ENCODE measurements around the gene SS18L1. TPM values are rescaled to one million over a fixed set of nuclear protein-coding genes. Genes with fewer than 3 reads are reported as not detected.
A peak's percentile ranks its signal among the peaks of the same experiment; 100 is the strongest.
"Not testable (repeated sequence)": the region's sequence is repeated elsewhere in the genome, so short reads cannot be mapped to it uniquely, and the experiment has no call there.

Gene SS18L1
- total RNA-seq, 1 experiment from 2014 or later = 34.1 TPM

GRCh38 chr20:62112368-62112767 lies 31.2 kb upstream of the SS18L1 start (continued):
- no peak for TF ChIP-seq STAT6 (CRISPR knock-in tag; conservative IDR thresholded peaks at IDR 0.05; ENCODE audit: low read depth)

DNA sequence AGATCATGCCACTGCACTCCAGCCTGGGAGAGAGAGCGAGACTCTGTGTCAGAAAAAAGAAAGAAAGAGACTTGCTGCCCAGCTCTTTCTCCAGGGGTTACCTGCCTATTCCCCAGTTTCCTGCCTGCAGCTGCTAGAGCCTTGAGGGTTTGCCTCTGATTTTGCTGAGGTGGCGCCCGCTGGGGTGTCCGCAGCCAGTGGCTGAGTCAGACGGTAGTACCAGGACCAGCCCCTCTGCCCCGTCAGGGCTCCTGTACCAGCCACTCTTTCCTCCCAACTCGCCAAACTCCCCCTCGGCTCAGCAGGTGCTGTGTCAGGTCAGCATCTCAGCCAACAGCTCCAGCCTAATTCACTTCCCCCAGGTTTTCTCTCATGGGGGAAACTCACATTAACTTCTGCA lies 28.7 kb upstream of the SS18L1 start:
- TF ChIP-seq USF1 (CRISPR knock-in tag; IDR thresholded peaks at IDR 0.05) (no peak), ZSCAN18 (CRISPR knock-in tag; IDR thresholded peaks at IDR 0.05) (no peak), HMGA2 (CRISPR knock-in tag; IDR thresholded peaks at IDR 0.05) (no peak), STAT6 (CRISPR knock-in tag; conservative IDR thresholded peaks at IDR 0.05; ENCODE audit: low read depth) (no peak), MAX (CRISPR knock-in tag; IDR thresholded peaks at IDR 0.05) (no peak), ZNF263 (CRISPR knock-in tag; IDR thresholded peaks at IDR 0.05; ENCODE audit: low read depth) (no peak), FOXK1 (CRISPR knock-in tag; IDR thresholded peaks at IDR 0.05) (no peak), NFATC4 (CRISPR knock-in tag; IDR thresholded peaks at IDR 0.05) (no peak), IRF2 (CRISPR knock-in tag; IDR thresholded peaks at IDR 0.05; ENCODE audit: borderline replicate concordance, low read depth) (no peak)
- DNase-seq (ENCODE audit: low spot score) (peak; percentile 33), ATAC-seq (peak; percentile 79)
- Mint-ChIP-seq H3K36me3 (peaks cover 8% of the 10 kb centered on the region), H3K9me3 (peaks cover 10% of the 10 kb centered on the region), H3K27ac (no peak overlapping the region), H3K4me3 (peak overlapping the region; percentile 34), H3K27me3 (ENCODE audit: low read depth) (peaks cover 6% of the 10 kb centered on the region; the same call in 1 of the 2 replicates), H3K4me1 (peaks cover 15% of the 10 kb centered on the region)
- ChIA-PET CTCF (interaction anchor here (0.6 to 1.4 kb wide), 3 partner anchors 22 to 104 kb away, joined by 3 to 4 read pairs (median 4); no protein-coding TSS in a partner anchor), POLR2A (interaction anchor here (0.6 to 1.2 kb wide), 2 partner anchors 14 to 47 kb away, joined by 4 read pairs; no protein-coding TSS in a partner anchor)

DNA sequence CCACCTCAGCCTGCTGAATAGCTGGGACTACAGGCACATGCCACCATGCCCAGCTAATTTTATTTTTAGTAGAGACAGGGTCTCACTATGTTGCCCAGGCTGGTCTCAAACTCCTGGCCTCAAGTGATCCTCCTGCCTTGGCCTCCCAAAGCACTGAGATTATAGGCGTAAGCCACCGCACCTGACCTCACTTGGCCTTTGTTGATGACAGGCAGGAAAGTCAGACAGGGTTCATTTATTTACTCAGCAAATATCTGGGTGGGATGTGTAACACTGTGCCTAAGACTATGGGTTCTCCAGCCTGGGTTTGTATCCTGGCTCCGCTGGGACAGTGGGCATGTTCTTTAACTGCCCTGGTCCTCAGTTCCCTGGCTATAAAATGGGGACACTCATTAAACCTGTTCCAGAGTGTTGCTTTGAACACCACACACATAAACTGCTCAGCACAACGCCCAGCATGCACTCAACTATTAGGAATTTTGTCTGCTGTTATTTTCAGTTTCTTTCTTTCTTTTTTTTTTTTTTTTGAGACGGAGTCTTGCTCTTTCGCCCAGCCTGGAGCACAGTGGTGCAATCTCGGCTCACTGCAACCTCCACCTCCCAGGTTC lies 27.7 kb upstream of the SS18L1 start:
- not testable (repeated sequence) for H3K36me3 Mint-ChIP-seq; ATAC-seq; H3K9me3 Mint-ChIP-seq; H3K27me3 Mint-ChIP-seq (ENCODE audit: low read depth); H3K27ac Mint-ChIP-seq; DNase-seq (ENCODE audit: low spot score); H3K4me3 Mint-ChIP-seq
- CTCF ChIA-PET = interaction anchor here (1.4 kb wide), 1 partner anchor 20 kb away, joined by 4 read pairs; no protein-coding TSS in a partner anchor
- peak; percentile 74; the same call in 1 of the 2 replicates for TF ChIP-seq ZNF121 (CRISPR knock-in tag; IDR thresholded peaks at IDR 0.05)
- H3K4me1 Mint-ChIP-seq = peaks cover 21% of the 10 kb centered on the region
- POLR2A ChIA-PET = interaction anchor here (0.7 to 1.2 kb wide), 2 partner anchors 48 to 797 kb away, joined by 4 to 5 read pairs; no protein-coding TSS in a partner anchor

Data from WTC11 (cell line).